ENCODE data around the gene MGAT4A. TPM values are rescaled to one million over a fixed set of nuclear protein-coding genes. Genes with fewer than 3 reads are reported as not detected.

MGAT4A gene
- total and polyA plus RNA-seq, 2 of the 13 experiments (the other 11 are each of a cell fraction or from before 2014, with no cell fraction given), result 47.2 to 90.9 TPM

GRCh38 chr2:98608116-98608961, 122.6 kb downstream of the MGAT4A start, which contains the start of the genes COA5 and UNC50 (continued):
- 0 out of 2 replicates have a peak, but pooled peaks have one; percentile 88 for TF ChIP-seq KIAA2018 (CRISPR knock-in tag; IDR thresholded peaks at IDR 0.05; ENCODE audit: borderline replicate concordance)
- no peak for TF ChIP-seq SIX1 (CRISPR knock-in tag; IDR thresholded peaks at IDR 0.05; ENCODE audit: borderline replicate concordance)
- TF ChIP-seq ZFP1 (CRISPR knock-in tag; IDR thresholded peaks at IDR 0.05), result peak; percentile 57; the same call in 1 of the 2 replicates
- peak; percentile 27; the same call in 1 of the 2 replicates for TF ChIP-seq ZNF460 (CRISPR knock-in tag; IDR thresholded peaks at IDR 0.05; ENCODE audit: borderline replicate concordance)
- TF ChIP-seq MZF1 (CRISPR knock-in tag; IDR thresholded peaks at IDR 0.05; ENCODE audit: borderline replicate concordance), result 0 out of 2 replicates have a peak, but pooled peaks have one; percentile 35
- TF ChIP-seq, protein P1, sequence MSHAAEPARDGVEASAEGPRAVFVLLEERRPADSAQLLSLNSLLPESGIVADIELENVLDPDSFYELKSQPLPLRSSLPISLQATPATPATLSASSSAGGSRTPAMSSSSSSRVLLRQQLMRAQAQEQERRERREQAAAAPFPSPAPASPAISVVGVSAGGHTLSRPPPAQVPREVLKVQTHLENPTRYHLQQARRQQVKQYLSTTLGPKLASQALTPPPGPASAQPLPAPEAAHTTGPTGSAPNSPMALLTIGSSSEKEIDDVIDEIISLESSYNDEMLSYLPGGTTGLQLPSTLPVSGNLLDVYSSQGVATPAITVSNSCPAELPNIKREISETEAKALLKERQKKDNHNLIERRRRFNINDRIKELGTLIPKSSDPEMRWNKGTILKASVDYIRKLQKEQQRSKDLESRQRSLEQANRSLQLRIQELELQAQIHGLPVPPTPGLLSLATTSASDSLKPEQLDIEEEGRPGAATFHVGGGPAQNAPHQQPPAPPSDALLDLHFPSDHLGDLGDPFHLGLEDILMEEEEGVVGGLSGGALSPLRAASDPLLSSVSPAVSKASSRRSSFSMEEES (CRISPR knock-in tag; IDR thresholded peaks at IDR 0.05), result peak; percentile 79
- TF ChIP-seq HNRNPK (IDR thresholded peaks at IDR 0.05; ENCODE audit: low read depth, low read length, poor library complexity, severe bottlenecking), result peak; percentile 95
- peak; percentile 63; the same call in 1 of the 2 replicates for TF ChIP-seq SP140L (CRISPR knock-in tag; IDR thresholded peaks at IDR 0.05; ENCODE audit: borderline replicate concordance)
- TF ChIP-seq DR1 (CRISPR knock-in tag; IDR thresholded peaks at IDR 0.05), result peak; percentile 93
- TF ChIP-seq GATAD2A (CRISPR knock-in tag; IDR thresholded peaks at IDR 0.05), result peak; percentile 61
- TF ChIP-seq HNF4A (CRISPR knock-in tag; IDR thresholded peaks at IDR 0.05), result peak; percentile 23; the same call in 1 of the 2 replicates
- TF ChIP-seq SOX5 (CRISPR knock-in tag; IDR thresholded peaks at IDR 0.05; ENCODE audit: borderline replicate concordance), result 0 out of 2 replicates have a peak, but pooled peaks have one; percentile 47
- peak; percentile 99 for TF ChIP-seq ZNF337 (CRISPR knock-in tag; IDR thresholded peaks at IDR 0.05; ENCODE audit: borderline replicate concordance, low read depth)
- TF ChIP-seq NR2F2 (IDR thresholded peaks at IDR 0.05; ENCODE audit: borderline replicate concordance, low read depth), result peak; percentile 13; the same call in 1 of the 2 replicates
- 0 out of 2 replicates have a peak, but pooled peaks have one; percentile 59 for TF ChIP-seq ZNF564 (CRISPR knock-in tag; IDR thresholded peaks at IDR 0.05)
- TF ChIP-seq TCF7 (IDR thresholded peaks at IDR 0.05; ENCODE audit: low read depth), result no peak
- TF ChIP-seq ZNF670 (CRISPR knock-in tag; IDR thresholded peaks at IDR 0.05; ENCODE audit: borderline replicate concordance), result peak; percentile 90
- TF ChIP-seq ZNF331 (CRISPR knock-in tag; IDR thresholded peaks at IDR 0.05), result peak; percentile 94
- peak; percentile 89; the same call in 1 of the 2 replicates for TF ChIP-seq WIZ (CRISPR knock-in tag; IDR thresholded peaks at IDR 0.05)
- peak; percentile 28; the same call in 1 of the 2 replicates for TF ChIP-seq STAG1 (CRISPR knock-in tag; IDR thresholded peaks at IDR 0.05)
- TF ChIP-seq TSC22D2 (CRISPR knock-in tag; IDR thresholded peaks at IDR 0.05; ENCODE audit: borderline replicate concordance), result peak; percentile 90; the same call in 1 of the 2 replicates
